Transverse colon (tissue), 3 donors: ENCODE data around the gene TBC1D17.

Experiments used
- CTCF ChIP-seq, 5 experiments: fragments of 200-600 bp in 3 of 5; fragments of 450-650 bp in 2 of 5; sonication (generic) in 3 of 5; IDR thresholded peaks; 1 replicate in 2 of 5; 2 replicates in 3 of 5; pipeline ENCODE4 v1.5.1; 2016 to 2017; ENCODE audit warnings: antibody characterized with exemption in 5 of 5, inconsistent platforms in 3 of 5, mild to moderate bottlenecking in 2 of 5, moderate library complexity in 1 of 5
- EP300 ChIP-seq: sonication (generic); formaldehyde crosslinking; IDR thresholded peaks from one replicate; pipeline ENCODE4 v1.6.1; 2017; ENCODE audit warnings: antibody characterized with exemption, low read depth
- POLR2A ChIP-seq: fragments of 450-650 bp; IDR thresholded peaks from one replicate; pipeline ENCODE4 v1.6.1; 2016; ENCODE audit warnings: antibody characterized with exemption, mild to moderate bottlenecking, moderate library complexity

GRCh38 chr19:49887665-49888509, 10.4 kb downstream of the TBC1D17 start:
- no peak for TF ChIP-seq CTCF (IDR thresholded peaks at IDR 0.05)
- TF ChIP-seq EP300, result no peak
- TF ChIP-seq POLR2A, result no peak
